Activated CD4-positive, alpha-beta T cell treated with anti-CD3 and anti-CD28 coated beads for 48 hours (primary cell): Measurements from ENCODE around the gene HAPSTR1.
A peak's percentile ranks its signal among the peaks of the same experiment; 100 is the strongest.

Experiments used
- DNase-seq: peaks from one replicate; pipeline ENCODE4 v3.0.0-alpha.2; 2020

Gene HAPSTR1

GRCh38 chr16:9124444-9124843 is 33.0 kb downstream of the HAPSTR1 start:
- no peak for DNase-seq

GRCh38 chr16:9124908-9125584 is 33.6 kb downstream of the HAPSTR1 start:
- DNase-seq = no peak

- DNase-seq = no peak
These were observed 34.4 kb downstream of the HAPSTR1 start for GRCh38 chr16:9125658-9126505.

GRCh38 chr16:9126609-9127008 is 35.2 kb downstream of the HAPSTR1 start:
- no peak for DNase-seq

- DNase-seq = no peak
These were observed 37.2 kb downstream of the HAPSTR1 start for GRCh38 chr16:9128346-9129342.

DNA sequence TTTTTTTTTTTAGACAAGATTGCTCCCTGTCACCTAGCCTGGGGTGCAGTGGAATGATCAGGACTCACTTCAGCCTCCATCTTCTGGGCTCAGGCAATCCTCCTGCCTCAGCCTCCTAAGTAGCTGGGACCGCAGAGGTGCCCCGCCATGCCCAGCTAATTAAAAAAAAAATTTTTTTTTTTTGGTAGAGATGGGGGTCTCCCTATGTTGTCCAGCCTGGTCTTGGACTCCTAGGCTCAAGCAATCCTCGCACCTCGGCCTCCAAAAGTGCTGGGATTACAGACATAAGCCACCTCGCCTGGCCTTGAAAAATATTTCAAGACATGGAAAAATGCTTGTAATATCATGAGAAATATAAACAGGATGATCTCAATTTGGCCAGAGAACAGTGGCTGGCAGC is 42.9 kb downstream of the HAPSTR1 start:
- no peak for DNase-seq

- DNase-seq = peak; percentile 75
These were observed 43.3 kb downstream of the HAPSTR1 start for GRCh38 chr16:9134739-9135138.

GRCh38 chr16:9135797-9136196 is 44.4 kb downstream of the HAPSTR1 start:
- no peak for DNase-seq

- DNase-seq = no peak
These were observed 45.2 kb downstream of the HAPSTR1 start for GRCh38 chr16:9136596-9136995.

DNA sequence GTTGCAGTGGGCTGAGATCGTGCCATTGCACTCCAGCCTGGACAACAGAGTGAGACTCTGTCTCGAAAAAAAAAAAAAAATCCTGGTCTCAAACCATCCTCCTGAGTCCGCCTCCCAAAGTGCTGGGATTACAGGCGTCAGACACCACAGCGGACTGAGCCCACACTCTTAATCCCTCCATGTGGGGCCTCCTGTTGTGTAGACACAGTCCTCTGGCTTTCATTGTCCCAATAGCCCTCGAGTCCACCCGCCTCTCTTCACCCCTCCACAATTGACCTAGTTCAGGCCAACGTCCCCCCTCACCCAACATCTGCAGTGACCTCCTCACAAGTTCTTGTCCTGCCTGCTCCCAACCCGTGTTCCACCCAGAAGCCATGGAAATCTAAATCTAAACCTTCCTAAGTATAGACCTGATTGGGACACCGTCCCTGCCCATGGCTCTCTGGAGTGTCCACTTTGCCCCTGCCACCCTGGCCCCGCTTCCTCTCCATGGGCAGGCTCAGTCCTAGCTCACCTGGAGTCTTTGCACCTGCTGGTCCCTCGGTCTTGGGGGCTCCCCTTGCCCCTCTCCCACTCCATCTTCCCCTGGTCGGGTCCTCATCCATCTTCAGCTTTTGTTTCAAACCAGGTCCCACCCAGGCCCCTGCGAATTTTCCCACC is 46.7 kb downstream of the HAPSTR1 start:
- DNase-seq = no peak

DNA sequence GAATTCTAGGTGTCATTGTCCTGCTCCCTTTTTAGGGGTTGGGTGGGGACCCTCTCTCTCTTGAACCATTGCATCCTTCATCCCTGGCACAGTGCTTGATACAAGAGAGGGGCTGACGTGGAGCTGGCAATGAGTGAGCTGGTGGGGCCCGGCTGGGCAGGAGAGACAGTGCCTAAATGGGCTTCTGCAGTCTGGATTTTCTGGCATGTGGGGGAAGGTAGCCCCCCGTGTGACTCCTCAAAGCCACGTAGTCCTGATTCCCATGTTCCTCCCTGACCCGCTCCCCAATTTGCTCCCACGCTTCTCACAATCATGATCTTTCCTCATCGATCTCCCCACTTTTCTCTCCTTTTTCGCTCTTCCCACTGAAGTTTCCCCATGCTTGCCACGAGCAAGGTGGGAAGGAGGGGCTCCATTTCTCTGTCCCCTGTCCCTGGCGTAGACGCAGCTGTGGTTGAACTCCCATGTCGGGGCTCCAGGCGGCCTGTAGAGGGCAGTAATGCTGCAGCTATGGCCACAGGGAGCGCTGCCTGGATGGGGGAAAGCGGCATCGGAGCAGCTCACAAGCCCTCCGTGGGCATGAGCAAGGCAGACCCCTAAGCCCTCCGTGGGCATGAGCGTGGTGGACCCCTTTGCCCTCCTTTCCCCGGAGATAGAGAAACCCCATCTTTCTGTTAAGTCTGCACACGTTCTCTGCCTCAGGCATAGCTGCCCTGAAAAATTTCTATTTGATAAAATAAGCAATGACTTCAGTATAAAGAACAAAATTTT is 47.5 kb downstream of the HAPSTR1 start:
- peak; percentile 80 for DNase-seq

GRCh38 chr16:9139965-9140364 is 48.5 kb downstream of the HAPSTR1 start:
- peak; percentile 18 for DNase-seq
